PFSK-1 (cell line): ENCODE results near the gene ZNF830.
A peak's percentile ranks its signal among the peaks of the same experiment; 100 is the strongest.

ENCODE experiments used
- FOXP2 ChIP-seq: optimal IDR thresholded peaks from 2 replicates; pipeline ENCODE3; 2011; ENCODE audit warnings: borderline replicate concordance, control low read depth, inconsistent platforms; ENCODE audit not compliant: insufficient read depth; ENCODE audit errors: extremely low read length, extremely low read depth
- POLR2AphosphoS5 ChIP-seq: IDR thresholded peaks from 2 replicates; pipeline ENCODE4 v1.6.1; 2012; ENCODE audit warnings: low read depth, mild to moderate bottlenecking, control low read depth, low read length, moderate library complexity
- SIN3A ChIP-seq: IDR thresholded peaks from 2 replicates; pipeline ENCODE4 v1.6.1; 2012; ENCODE audit warnings: mild to moderate bottlenecking, low read length, moderate library complexity, borderline replicate concordance; ENCODE audit not compliant: insufficient read depth
- TAF1 ChIP-seq: IDR thresholded peaks from 2 replicates; pipeline ENCODE4 v1.6.1; 2012; ENCODE audit warnings: low read length, control low read depth, borderline replicate concordance; ENCODE audit not compliant: insufficient read depth
- TF ChIP-seq, protein P1 (sequence below), 2 experiments: IDR thresholded peaks; 2 replicates each; pipeline versions ENCODE4 v1.6.1 to v1.8.0; 2011 to 2012; ENCODE audit warnings: low read depth in 2 of 2, low read length in 2 of 2, control low read depth in 1 of 2, inconsistent platforms in 1 of 2, mild to moderate bottlenecking in 1 of 2, moderate library complexity in 1 of 2; ENCODE audit not compliant: insufficient read depth in 1 of 2

ZNF830 gene

DNA sequence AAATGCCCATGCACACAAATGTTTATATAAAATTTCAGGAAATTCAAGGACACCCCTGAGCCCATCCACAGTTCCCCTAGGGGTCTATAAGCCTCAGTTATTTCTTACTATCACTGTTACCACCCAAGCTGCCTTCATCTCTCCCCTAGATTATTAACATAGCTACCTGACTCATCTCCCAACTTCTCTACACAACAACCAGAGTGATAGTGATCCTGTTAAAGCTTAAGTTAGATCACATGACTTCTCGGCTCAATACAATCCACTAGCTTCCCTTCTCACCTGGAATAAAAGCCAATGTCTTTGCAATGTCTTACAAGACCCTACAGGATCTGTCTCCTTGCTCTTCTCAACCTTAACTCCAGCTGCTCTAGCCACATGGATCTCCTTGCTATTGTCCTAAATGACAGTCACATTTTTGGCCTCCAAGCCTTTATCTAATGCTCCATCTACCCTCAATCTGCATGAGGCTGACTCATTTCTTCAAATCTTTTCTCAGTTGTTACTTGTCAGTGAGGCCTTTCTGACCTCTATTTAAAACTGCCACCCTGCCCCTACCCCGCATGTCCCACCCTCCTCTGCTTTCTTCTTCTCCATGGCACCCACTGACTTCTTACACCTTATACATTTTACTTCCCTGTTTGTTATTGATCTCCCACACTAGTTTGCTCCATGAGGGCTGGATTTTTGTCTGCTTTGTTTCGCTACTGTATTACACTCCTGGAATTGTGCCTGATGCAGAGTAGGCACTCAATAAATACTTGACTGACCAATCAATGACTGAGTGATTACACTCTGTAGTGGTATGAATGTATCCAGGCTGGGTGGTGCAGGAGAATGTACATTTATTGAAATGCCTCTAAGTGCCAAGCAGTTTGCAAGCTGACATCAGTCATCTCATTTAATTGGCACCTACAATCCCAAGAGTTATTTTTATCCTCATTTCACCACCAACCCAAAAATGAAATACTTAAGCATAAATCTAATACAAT, 13.8 kb downstream of the ZNF830 start:
- TF ChIP-seq, protein P1, sequence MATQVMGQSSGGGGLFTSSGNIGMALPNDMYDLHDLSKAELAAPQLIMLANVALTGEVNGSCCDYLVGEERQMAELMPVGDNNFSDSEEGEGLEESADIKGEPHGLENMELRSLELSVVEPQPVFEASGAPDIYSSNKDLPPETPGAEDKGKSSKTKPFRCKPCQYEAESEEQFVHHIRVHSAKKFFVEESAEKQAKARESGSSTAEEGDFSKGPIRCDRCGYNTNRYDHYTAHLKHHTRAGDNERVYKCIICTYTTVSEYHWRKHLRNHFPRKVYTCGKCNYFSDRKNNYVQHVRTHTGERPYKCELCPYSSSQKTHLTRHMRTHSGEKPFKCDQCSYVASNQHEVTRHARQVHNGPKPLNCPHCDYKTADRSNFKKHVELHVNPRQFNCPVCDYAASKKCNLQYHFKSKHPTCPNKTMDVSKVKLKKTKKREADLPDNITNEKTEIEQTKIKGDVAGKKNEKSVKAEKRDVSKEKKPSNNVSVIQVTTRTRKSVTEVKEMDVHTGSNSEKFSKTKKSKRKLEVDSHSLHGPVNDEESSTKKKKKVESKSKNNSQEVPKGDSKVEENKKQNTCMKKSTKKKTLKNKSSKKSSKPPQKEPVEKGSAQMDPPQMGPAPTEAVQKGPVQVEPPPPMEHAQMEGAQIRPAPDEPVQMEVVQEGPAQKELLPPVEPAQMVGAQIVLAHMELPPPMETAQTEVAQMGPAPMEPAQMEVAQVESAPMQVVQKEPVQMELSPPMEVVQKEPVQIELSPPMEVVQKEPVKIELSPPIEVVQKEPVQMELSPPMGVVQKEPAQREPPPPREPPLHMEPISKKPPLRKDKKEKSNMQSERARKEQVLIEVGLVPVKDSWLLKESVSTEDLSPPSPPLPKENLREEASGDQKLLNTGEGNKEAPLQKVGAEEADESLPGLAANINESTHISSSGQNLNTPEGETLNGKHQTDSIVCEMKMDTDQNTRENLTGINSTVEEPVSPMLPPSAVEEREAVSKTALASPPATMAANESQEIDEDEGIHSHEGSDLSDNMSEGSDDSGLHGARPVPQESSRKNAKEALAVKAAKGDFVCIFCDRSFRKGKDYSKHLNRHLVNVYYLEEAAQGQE (IDR thresholded peaks at IDR 0.05; ENCODE audit: insufficient read depth in 1 of 2, low read depth in 2 of 2, low read length in 2 of 2): no peak
- TF ChIP-seq SIN3A: no peak
- TF ChIP-seq POLR2AphosphoS5: no peak
- TF ChIP-seq FOXP2: no peak
- TF ChIP-seq TAF1: no peak

DNA sequence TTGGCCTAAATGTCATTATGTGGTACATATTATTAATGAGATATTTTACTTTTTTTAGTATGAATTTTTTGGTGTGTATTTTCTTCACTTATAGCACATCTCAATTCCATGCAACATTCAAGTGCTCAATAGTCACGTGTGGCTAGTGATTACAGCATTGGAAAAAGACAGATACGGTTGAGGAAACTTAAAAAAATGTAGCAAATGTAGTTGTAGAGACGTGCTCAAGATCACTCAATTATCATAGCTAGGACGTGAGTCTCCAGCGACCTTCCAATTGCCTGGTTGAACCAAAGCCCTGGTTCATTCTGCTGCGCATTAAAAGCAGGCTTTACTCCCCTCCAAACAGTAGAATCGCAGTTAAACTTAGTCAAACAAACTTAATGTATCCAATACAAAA, 17.8 kb downstream of the ZNF830 start:
- TF ChIP-seq, protein P1 (IDR thresholded peaks at IDR 0.05; ENCODE audit: insufficient read depth in 1 of 2, low read depth in 2 of 2, low read length in 2 of 2): no peak
- TF ChIP-seq TAF1: no peak
- TF ChIP-seq FOXP2: no peak
- no peak for TF ChIP-seq POLR2AphosphoS5
- TF ChIP-seq SIN3A: no peak

DNA sequence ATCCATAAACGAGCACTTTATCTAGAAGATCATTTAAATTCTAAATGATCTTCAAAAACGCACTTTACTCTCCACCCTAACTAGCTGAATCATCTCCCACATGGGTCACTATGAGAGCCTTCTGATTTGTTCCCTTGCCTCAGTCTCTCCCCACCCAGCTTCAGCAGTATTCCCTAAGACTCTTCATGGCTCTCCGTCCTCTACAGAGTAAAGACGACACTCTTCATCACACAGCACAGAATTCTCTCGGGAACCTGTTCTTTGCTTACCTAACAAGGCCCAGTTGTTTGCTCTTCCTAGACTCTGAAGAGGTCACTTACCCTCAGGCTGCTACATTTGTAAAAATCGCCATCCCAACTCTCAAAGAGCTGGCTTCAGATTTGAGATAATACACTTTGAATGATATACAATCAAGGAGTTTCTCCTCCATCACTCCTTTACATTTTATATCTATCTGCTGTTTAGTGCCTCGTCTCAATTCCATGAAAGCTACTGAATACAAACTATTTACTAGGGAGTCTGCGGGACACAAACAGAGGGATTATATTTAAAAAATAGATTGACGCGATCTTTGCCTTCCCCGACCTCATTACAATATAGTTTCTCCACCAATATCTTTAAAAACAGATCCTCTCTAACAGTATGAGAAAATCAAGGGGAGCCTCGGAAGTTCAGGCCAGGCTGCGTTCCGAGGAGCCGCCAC, 18.5 kb downstream of the ZNF830 start:
- TF ChIP-seq, protein P1 (IDR thresholded peaks at IDR 0.05; ENCODE audit: insufficient read depth in 1 of 2, low read depth in 2 of 2, low read length in 2 of 2): 0 out of 4 replicates have a peak, but pooled peaks of 1 of the 2 experiments have one; percentile 0
- TF ChIP-seq POLR2AphosphoS5: no peak

DNA sequence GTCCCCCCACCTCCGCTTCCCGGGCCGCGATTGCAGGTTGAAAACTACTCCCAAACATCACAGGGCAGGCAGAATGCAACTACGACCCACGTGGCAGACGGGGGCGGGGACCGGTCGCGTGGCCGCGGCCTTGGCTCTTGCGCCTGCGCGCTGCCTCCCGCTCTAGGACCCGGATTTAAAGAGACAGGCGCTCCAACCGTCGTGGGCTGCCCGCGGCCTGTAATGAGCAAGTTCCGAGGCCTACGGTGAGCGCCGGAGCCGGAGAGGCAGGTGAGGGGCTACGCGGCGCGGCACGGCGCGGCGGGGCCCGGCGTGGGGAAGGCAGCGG, 19.0 kb downstream of the ZNF830 start, which contains the start of gene LIG3:
Gene LIG3, plus strand, starts transcription at position 160 of the 328 bp plus-strand sequence. CDS start 2,494 bp downstream, outside the sequence.
- TF ChIP-seq SIN3A (peak; percentile 99), TAF1 (peak; percentile 85; the same call in 1 of the 2 replicates), FOXP2 (peak; percentile 31), POLR2AphosphoS5 (peak; percentile 65; the same call in 1 of the 2 replicates)
- TF ChIP-seq, protein P1 (IDR thresholded peaks at IDR 0.05; ENCODE audit: insufficient read depth in 1 of 2, low read depth in 2 of 2, low read length in 2 of 2): peak in 1 of 2 experiments; percentile 16; a peak in 1 of 4 replicates
